Activated CD4-positive, alpha-beta memory T cell treated with anti-CD3 and anti-CD28 coated beads, Interleukin-2, amount 10 ng/mL, durations not matched to agents 7 days and 5 days (primary cell): ENCODE results near the gene NOP53. TPM values are rescaled to one million over a fixed set of nuclear protein-coding genes. Genes with fewer than 3 reads are reported as not detected.

Source experiments
- CTCF ChIA-PET: fragments of 350-600 bp; sonication (Branson Sonifier 250); formaldehyde crosslinking; loops from one replicate; lab custom pipeline; 2021; ENCODE audit warnings: antibody characterized with exemption, inconsistent platforms; lab: Charles Lee
- POLR2A ChIA-PET: fragments of 350-600 bp; sonication (Branson Sonifier 250); formaldehyde crosslinking; loops from one replicate; lab custom pipeline; 2021; ENCODE audit warnings: antibody characterized with exemption; lab: Charles Lee
- DNase-seq: peaks from one replicate; pipeline ENCODE4 v3.0.0-alpha.2; 2020
- H3K27ac Mint-ChIP-seq: one replicate; pipeline ENCODE4 v1.8.0; 2021; ENCODE audit warnings: mild to moderate bottlenecking, mixed read lengths
- H3K27me3 Mint-ChIP-seq: one replicate; pipeline ENCODE4 v1.8.0; 2021; ENCODE audit warnings: mixed read lengths
- H3K36me3 Mint-ChIP-seq: one replicate; pipeline ENCODE4 v1.8.0; 2021; ENCODE audit warnings: low read depth, mixed read lengths
- H3K4me1 Mint-ChIP-seq: one replicate; pipeline ENCODE4 v1.8.0; 2021; ENCODE audit warnings: mixed read lengths
- H3K4me3 Mint-ChIP-seq: one replicate; pipeline ENCODE4 v1.8.0; 2021; ENCODE audit warnings: mild to moderate bottlenecking, mixed read lengths
- H3K9me3 Mint-ChIP-seq: one replicate; pipeline ENCODE4 v1.8.0; 2021; ENCODE audit warnings: mixed read lengths
- total RNA-seq, 2 experiments: library from RNA; stranded (reverse); gene quantifications; one replicate each; pipeline ENCODE4 v1.2.3, GENCODE V29; 2021

Gene NOP53
- 100 to 1,000 TPM; 257 to 271 TPM for total RNA-seq

GRCh38 chr19:47745010-47745901 is at the start of gene NOP53:
Gene NOP53 (plus strand): TSS chr19:47745546. CDS start chr19:47745560, 14 bp downstream.
- peak; percentile 97 for DNase-seq
- Mint-ChIP-seq H3K27me3 (no peaks in the 10 kb centered on the region), H3K4me3 (peak within 1 kb of the TSS; percentile 84), H3K9me3 (no peaks in the 10 kb centered on the region), H3K27ac (peak within 1 kb of the TSS; percentile 94), H3K36me3 (peaks cover 22% of the 10 kb centered on the region), H3K4me1 (peaks cover 53% of the 10 kb centered on the region)
- CTCF ChIA-PET: interaction anchor here (0.8 to 3.6 kb wide), 5 partner anchors 22 to 317 kb away, joined by 3 to 28 read pairs (median 5); partner anchors contain the start of genes EHD2 and KPTN
- POLR2A ChIA-PET: interaction anchor here (0.6 to 1.7 kb wide), 8 partner anchors 10 to 311 kb away, joined by 3 to 6 read pairs (median 3); partner anchors contain the start of genes EHD2 and KPTN

DNA sequence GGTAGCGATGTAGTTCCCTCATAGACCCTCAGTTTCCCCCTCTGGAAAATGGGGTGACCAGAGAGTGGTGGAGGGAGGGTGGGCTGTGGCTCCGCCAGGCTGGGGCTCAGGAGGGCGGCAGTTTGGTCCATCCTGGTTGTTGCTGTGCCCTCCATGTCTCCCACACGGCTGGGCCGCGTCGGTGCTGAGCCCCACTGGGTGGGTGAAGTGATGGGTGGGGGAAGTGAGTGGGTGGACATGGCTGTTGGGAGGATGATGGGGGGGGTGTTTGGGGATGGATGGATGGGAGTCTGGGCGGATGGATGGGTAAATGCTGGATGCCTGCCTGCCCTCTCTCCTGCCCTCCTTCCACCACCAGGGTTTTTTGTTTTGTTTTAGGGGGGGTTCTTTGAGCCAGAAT is 48.7 kb upstream of the NOP53 start:
- Mint-ChIP-seq H3K4me1 (no peaks in the 10 kb centered on the region), H3K4me3 (no peak overlapping the region), H3K27me3 (no peaks in the 10 kb centered on the region), H3K27ac (no peak overlapping the region), H3K9me3 (no peaks in the 10 kb centered on the region), H3K36me3 (peaks cover 12% of the 10 kb centered on the region)
- no peak for DNase-seq
- ChIA-PET POLR2A (interaction anchor here (1.5 kb wide), 1 partner anchor 260 kb away, joined by 5 read pairs; no protein-coding TSS in a partner anchor), CTCF (interaction anchor here (1.3 to 1.6 kb wide), 2 partner anchors 213 to 260 kb away, joined by 5 to 6 read pairs; partner anchors contain the start of gene KPTN)

- CTCF ChIA-PET: interaction anchor here (0.9 to 3.7 kb wide), 8 partner anchors 10 to 401 kb away, joined by 3 to 45 read pairs (median 5); partner anchors contain the start of gene KPTN
- Mint-ChIP-seq H3K27ac (peak overlapping the region; percentile 21), H3K4me3 (no peak overlapping the region), H3K36me3 (peaks cover 17% of the 10 kb centered on the region), H3K27me3 (no peaks in the 10 kb centered on the region), H3K4me1 (no peaks in the 10 kb centered on the region), H3K9me3 (no peaks in the 10 kb centered on the region)
- POLR2A ChIA-PET: interaction anchor here (0.7 kb wide), 2 partner anchors 210 to 261 kb away, joined by 3 read pairs; no protein-coding TSS in a partner anchor
- peak; percentile 69 for DNase-seq
These were observed 47.3 kb upstream of the NOP53 start for GRCh38 chr19:47697863-47698609.

- no peaks in the 10 kb centered on the region for H3K4me1 Mint-ChIP-seq
- H3K27ac Mint-ChIP-seq: no peak overlapping the region
- POLR2A ChIA-PET: interaction anchor here (0.7 to 0.9 kb wide), 2 partner anchors 210 to 262 kb away, joined by 3 read pairs; no protein-coding TSS in a partner anchor
These were observed 46.6 kb upstream of the NOP53 start for GRCh38 chr19:47698631-47699359.

GRCh38 chr19:47699360-47699917 is 45.9 kb upstream of the NOP53 start:
- H3K9me3 Mint-ChIP-seq: no peaks in the 10 kb centered on the region
- POLR2A ChIA-PET: interaction anchor here (0.9 kb wide), 1 partner anchor 263 kb away, joined by 3 read pairs; no protein-coding TSS in a partner anchor
- H3K27ac Mint-ChIP-seq: no peak overlapping the region
- peaks cover 27% of the 10 kb centered on the region for H3K36me3 Mint-ChIP-seq
- CTCF ChIA-PET: interaction anchor here (0.6 to 3.7 kb wide), 14 partner anchors 9 to 425 kb away, joined by 3 to 45 read pairs (median 5); partner anchors contain the start of genes EHD2 and KPTN
- H3K4me1 Mint-ChIP-seq: no peaks in the 10 kb centered on the region
- H3K4me3 Mint-ChIP-seq: no peak overlapping the region
- peak; percentile 61 for DNase-seq
- no peaks in the 10 kb centered on the region for H3K27me3 Mint-ChIP-seq

More at GRCh38 chr19:47698631-47699359, 46.6 kb upstream of the NOP53 start:
- peaks cover 22% of the 10 kb centered on the region for H3K36me3 Mint-ChIP-seq
- DNase-seq: no peak
- no peaks in the 10 kb centered on the region for H3K27me3 Mint-ChIP-seq
- H3K9me3 Mint-ChIP-seq: no peaks in the 10 kb centered on the region
- H3K4me3 Mint-ChIP-seq: no peak overlapping the region
- CTCF ChIA-PET: interaction anchor here (0.9 to 3.7 kb wide), 11 partner anchors 10 to 402 kb away, joined by 3 to 45 read pairs (median 5); no protein-coding TSS in a partner anchor

GRCh38 chr19:47700934-47701716 is 44.2 kb upstream of the NOP53 start:
- Mint-ChIP-seq H3K36me3 (peaks cover 27% of the 10 kb centered on the region), H3K4me1 (no peaks in the 10 kb centered on the region), H3K27me3 (no peaks in the 10 kb centered on the region), H3K27ac (no peak overlapping the region), H3K9me3 (no peaks in the 10 kb centered on the region), H3K4me3 (no peak overlapping the region)
- ChIA-PET POLR2A (no interaction called here), CTCF (interaction anchor here (1.4 to 3.7 kb wide), 4 partner anchors 12 to 264 kb away, joined by 5 to 45 read pairs (median 6); partner anchors contain the start of genes EHD2 and KPTN)
- DNase-seq: no peak

GRCh38 chr19:47701717-47702552 is 43.4 kb upstream of the NOP53 start:
- Mint-ChIP-seq H3K9me3 (no peaks in the 10 kb centered on the region), H3K27ac (no peak overlapping the region), H3K4me3 (no peak overlapping the region), H3K36me3 (peaks cover 27% of the 10 kb centered on the region), H3K27me3 (no peaks in the 10 kb centered on the region), H3K4me1 (no peaks in the 10 kb centered on the region)
- DNase-seq: no peak
- CTCF ChIA-PET: interaction anchor here (6.5 kb wide), 1 partner anchor 266 kb away, joined by 154 read pairs; no protein-coding TSS in a partner anchor
- POLR2A ChIA-PET: no interaction called here

DNA sequence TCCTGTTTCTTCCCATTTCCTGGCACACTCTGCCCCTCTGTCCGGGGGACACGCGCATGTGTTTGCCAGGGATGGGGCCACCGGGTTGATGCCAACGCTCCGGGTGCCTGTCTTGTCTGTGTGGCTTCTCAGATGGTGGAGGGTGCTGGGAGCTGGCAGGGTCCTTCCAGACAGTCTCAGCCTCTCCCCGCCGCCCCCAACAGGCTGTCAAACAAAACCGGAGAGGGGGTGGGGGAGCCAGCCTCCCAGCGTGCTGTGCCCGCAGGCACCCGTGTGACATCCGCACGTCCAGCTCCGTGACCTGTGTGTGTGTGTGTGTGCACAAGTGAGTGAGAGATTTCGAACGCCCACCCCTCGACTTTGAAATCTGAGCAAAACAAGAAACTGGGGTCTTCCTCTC is 42.7 kb upstream of the NOP53 start:
- Mint-ChIP-seq H3K4me3 (no peak overlapping the region), H3K9me3 (no peaks in the 10 kb centered on the region)
- POLR2A ChIA-PET: no interaction called here

GRCh38 chr19:47703301-47703700 is 42.0 kb upstream of the NOP53 start:
- Mint-ChIP-seq H3K27ac (no peak overlapping the region), H3K9me3 (no peaks in the 10 kb centered on the region), H3K27me3 (no peaks in the 10 kb centered on the region), H3K36me3 (peaks cover 27% of the 10 kb centered on the region), H3K4me1 (peaks cover 2% of the 10 kb centered on the region), H3K4me3 (no peak overlapping the region)
- no peak for DNase-seq
- ChIA-PET POLR2A (interaction anchor here (1.1 kb wide), 1 partner anchor 275 kb away, joined by 3 read pairs; no protein-coding TSS in a partner anchor), CTCF (interaction anchor here (0.6 to 6.5 kb wide), 3 partner anchors 9 to 268 kb away, joined by 3 to 154 read pairs (median 7); partner anchors contain the start of gene EHD2)

More for the DNA sequence above, 42.7 kb upstream of the NOP53 start:
- Mint-ChIP-seq H3K4me1 (peaks cover 2% of the 10 kb centered on the region), H3K27me3 (no peaks in the 10 kb centered on the region), H3K36me3 (peaks cover 27% of the 10 kb centered on the region), H3K27ac (no peak overlapping the region)
- CTCF ChIA-PET: interaction anchor here (0.6 to 6.5 kb wide), 2 partner anchors 145 to 267 kb away, joined by 3 to 154 read pairs; no protein-coding TSS in a partner anchor
- DNase-seq: no peak

- CTCF ChIA-PET: interaction anchor here (1.5 to 6.5 kb wide), 4 partner anchors 9 to 276 kb away, joined by 3 to 154 read pairs (median 12); partner anchors contain the start of gene EHD2
- POLR2A ChIA-PET: interaction anchor here (1.1 to 1.2 kb wide), 2 partner anchors 11 to 276 kb away, joined by 3 to 4 read pairs; no protein-coding TSS in a partner anchor
- H3K27ac Mint-ChIP-seq: no peak overlapping the region
- no peaks in the 10 kb centered on the region for H3K27me3 Mint-ChIP-seq
- no peak overlapping the region for H3K4me3 Mint-ChIP-seq
- no peak for DNase-seq
- H3K9me3 Mint-ChIP-seq: no peaks in the 10 kb centered on the region
- peaks cover 2% of the 10 kb centered on the region for H3K4me1 Mint-ChIP-seq
- H3K36me3 Mint-ChIP-seq: peaks cover 27% of the 10 kb centered on the region
These were observed 41.3 kb upstream of the NOP53 start for GRCh38 chr19:47704024-47704423.
